ENCODE measurements around the gene URAD. TPM values are rescaled to one million over a fixed set of nuclear protein-coding genes. Genes with fewer than 3 reads are reported as not detected.

Gene URAD
- total RNA-seq: not detected in 2 replicates

GRCh38 chr13:27988520-27988919, at the start of gene URAD:
TSS of gene URAD (minus strand) at chr13:27988693. CDS start at chr13:27988637, 56 bp downstream.

GRCh38 chr13:27969082-27969865, 19.2 kb downstream of the URAD start, which contains the start of gene CDX2:
TSS of gene CDX2 (minus strand) at chr13:27969315. CDS start at chr13:27969006, 309 bp downstream.

Other genes with a start within 250 kb of the URAD start
- not detected in 2 replicates for gene GSX1, start 196.2 kb downstream of the URAD start, total RNA-seq
- not detected in 2 replicates for gene PDX1, start 68.7 kb downstream of the URAD start, total RNA-seq
- not detected in 2 replicates for gene CDX2, start 19.4 kb downstream of the URAD start, total RNA-seq
- gene FLT3, start 111.9 kb upstream of the URAD start, total RNA-seq: not detected in 2 replicates
- 13.7 and 15.9 TPM in 2 replicates for gene PAN3, start 149.9 kb upstream of the URAD start, total RNA-seq

Data from pericardium fibroblast (primary cell).